Gastrocnemius medialis (tissue), 4 donors: Measurements from ENCODE around the gene TIAL1. TPM values are rescaled to one million over a fixed set of nuclear protein-coding genes. Genes with fewer than 3 reads are reported as not detected.

Source experiments
- ATAC-seq, 2 donors: fragments of 150-250 bp; one replicate each; pipeline ENCODE4 v1.9.1; 2016
- DNase-seq, 2 donors: peaks; one replicate each; pipeline ENCODE4 v3.0.0-alpha.2; 2019
- H3K27ac ChIP-seq, 4 donors: fragments of 200-600 bp; sonication (generic); 1 replicate in 1 of 4; 2 replicates in 3 of 4; pipeline ENCODE4 v1.5.1; 2016 to 2018; ENCODE audit warnings: mild to moderate bottlenecking in 2 of 4, moderate library complexity in 1 of 4
- H3K27me3 ChIP-seq, 3 donors: fragments of 200-600 bp; sonication (generic) in 2 of 3; 1 replicate in 1 of 3; 2 replicates in 2 of 3; pipeline versions ENCODE4 v1.5.1 to v1.6.0; 2016 to 2019; ENCODE audit warnings: mild to moderate bottlenecking in 1 of 3, moderate library complexity in 1 of 3
- H3K36me3 ChIP-seq, 2 donors: fragments of 200-600 bp; sonication (generic) in 1 of 2; one replicate each; pipeline ENCODE4 v1.5.1; 2017 to 2018
- H3K4me1 ChIP-seq, 2 donors: fragments of 200-600 bp; sonication (generic) in 1 of 2; one replicate each; pipeline ENCODE4 v1.5.1; 2016 to 2017; ENCODE audit warnings: mild to moderate bottlenecking in 2 of 2
- H3K4me3 ChIP-seq, 4 donors: fragments of 200-600 bp; sonication (generic) in 3 of 4; 1 replicate in 1 of 4; 2 replicates in 3 of 4; pipeline ENCODE4 v1.5.1; 2016 to 2019; ENCODE audit warnings: mild to moderate bottlenecking in 2 of 4
- H3K9me3 ChIP-seq, 3 donors: fragments of 200-600 bp; sonication (generic) in 2 of 3; 1 replicate in 1 of 3; 2 replicates in 2 of 3; pipeline ENCODE4 v1.5.1; 2016 to 2019
- POLR2A ChIP-seq, 2 donors: fragments of 450-650 bp; IDR thresholded peaks; one replicate each; pipeline ENCODE4 v1.6.1; 2017; ENCODE audit warnings: antibody characterized with exemption in 2 of 2, mild to moderate bottlenecking in 2 of 2, moderate library complexity in 2 of 2
- in situ Hi-C, 4 donors: fragments of 200-750 bp; cut with MboI; loops; one replicate each; pipeline versions ENCODE4 v1.15.0 to v1.8.0; 2017; ENCODE audit warnings: low sequenced_read_pairs in 4 of 4
- intact Hi-C: fragments of 100-400 bp; cut with DNase I; formaldehyde crosslinking; loops from one replicate; pipeline ENCODE4 v1.15.1; 2023; ENCODE audit warnings: low total_unique reads
- total RNA-seq, 4 donors: library from RNA; depleted of rRNA; stranded (reverse); fragments of >200 nt; gene quantifications; one replicate each; pipeline versions ENCODE4 v1.1.0 to v1.2.3, GENCODE V29; 2016
- TF ChIP-seq, protein P1 (sequence below), 5 experiments: fragments of 450-650 bp in 3 of 5; fragments of 200-600 bp in 2 of 5; sonication (generic) in 2 of 5; IDR thresholded peaks in 4 of 5; conservative IDR thresholded peaks in 1 of 5; 1 replicate in 4 of 5; 2 replicates in 1 of 5; pipeline ENCODE4 v1.5.1; 2016 to 2019; ENCODE audit warnings: antibody characterized with exemption in 5 of 5, mild to moderate bottlenecking in 3 of 5, moderate library complexity in 3 of 5

The TIAL1 gene
- total RNA-seq, 4 donors from 2014 or later: 50.5 to 81.5 (median 68.4) TPM

DNA sequence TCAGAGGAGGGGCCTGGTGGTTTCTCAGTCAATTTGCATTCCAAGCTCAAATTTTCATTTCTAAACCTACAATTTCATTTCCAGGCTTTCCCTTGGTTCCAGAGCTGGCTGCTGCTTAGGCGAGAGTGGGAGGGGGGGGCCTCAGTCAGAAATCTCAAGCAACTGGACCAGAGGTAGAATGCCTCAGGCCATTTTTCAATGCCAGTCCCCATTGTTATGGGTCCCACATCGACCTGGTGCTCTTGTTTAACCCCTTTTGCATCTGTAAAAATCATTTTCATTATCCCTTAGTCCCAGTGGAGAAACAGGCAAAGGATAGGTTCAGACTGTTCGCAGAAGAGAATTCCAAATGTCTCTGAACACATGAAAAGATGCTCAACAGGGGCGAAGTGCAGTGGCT, 40.9 kb upstream of the TIAL1 start:
- H3K27ac ChIP-seq: no peak overlapping the region
- no peaks in the 10 kb centered on the region for H3K9me3 ChIP-seq
- no peaks in the 10 kb centered on the region for H3K36me3 ChIP-seq
- in situ Hi-C loops: no loop called here
- no peak for DNase-seq
- no peaks in the 10 kb centered on the region for H3K27me3 ChIP-seq
- intact Hi-C loops: no loop called here
- TF ChIP-seq, protein P1, sequence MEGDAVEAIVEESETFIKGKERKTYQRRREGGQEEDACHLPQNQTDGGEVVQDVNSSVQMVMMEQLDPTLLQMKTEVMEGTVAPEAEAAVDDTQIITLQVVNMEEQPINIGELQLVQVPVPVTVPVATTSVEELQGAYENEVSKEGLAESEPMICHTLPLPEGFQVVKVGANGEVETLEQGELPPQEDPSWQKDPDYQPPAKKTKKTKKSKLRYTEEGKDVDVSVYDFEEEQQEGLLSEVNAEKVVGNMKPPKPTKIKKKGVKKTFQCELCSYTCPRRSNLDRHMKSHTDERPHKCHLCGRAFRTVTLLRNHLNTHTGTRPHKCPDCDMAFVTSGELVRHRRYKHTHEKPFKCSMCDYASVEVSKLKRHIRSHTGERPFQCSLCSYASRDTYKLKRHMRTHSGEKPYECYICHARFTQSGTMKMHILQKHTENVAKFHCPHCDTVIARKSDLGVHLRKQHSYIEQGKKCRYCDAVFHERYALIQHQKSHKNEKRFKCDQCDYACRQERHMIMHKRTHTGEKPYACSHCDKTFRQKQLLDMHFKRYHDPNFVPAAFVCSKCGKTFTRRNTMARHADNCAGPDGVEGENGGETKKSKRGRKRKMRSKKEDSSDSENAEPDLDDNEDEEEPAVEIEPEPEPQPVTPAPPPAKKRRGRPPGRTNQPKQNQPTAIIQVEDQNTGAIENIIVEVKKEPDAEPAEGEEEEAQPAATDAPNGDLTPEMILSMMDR (IDR thresholded peaks at IDR 0.05 in 4 of 5, conservative IDR thresholded peaks at IDR 0.05 in 1 of 5): no peak
- TF ChIP-seq POLR2A (IDR thresholded peaks at IDR 0.05): no peak
- H3K4me3 ChIP-seq: no peak overlapping the region
- no peaks in the 10 kb centered on the region for H3K4me1 ChIP-seq
- no peak for ATAC-seq

DNA sequence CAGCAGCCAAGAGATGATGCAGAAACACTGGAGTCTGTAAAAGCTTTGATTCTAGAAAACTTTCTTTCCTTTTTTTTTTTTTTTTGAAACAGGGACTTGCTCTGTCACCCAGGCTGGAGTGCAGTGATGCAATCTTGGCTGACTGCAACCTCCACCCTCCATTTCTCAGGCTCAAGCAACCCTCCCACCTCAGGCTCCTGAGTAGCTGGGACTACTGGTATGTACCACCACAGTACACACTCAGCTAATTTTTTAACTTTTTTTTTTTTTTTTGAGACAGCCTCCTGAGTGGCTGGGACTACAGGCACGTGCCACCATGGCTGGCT, 37.4 kb upstream of the TIAL1 start:
- Histone ChIP-seq H3K36me3 (no peaks in the 10 kb centered on the region), H3K27me3 (no peaks in the 10 kb centered on the region), H3K9me3 (no peaks in the 10 kb centered on the region), H3K4me1 (no peaks in the 10 kb centered on the region), H3K27ac (no peak overlapping the region), H3K4me3 (no peak overlapping the region)
- in situ Hi-C loops (no loop called here), intact Hi-C loops (no loop called here)
- DNase-seq (peak in 1 of 2 donors; percentile 33), ATAC-seq (no peak)
- TF ChIP-seq POLR2A (IDR thresholded peaks at IDR 0.05): no peak
- TF ChIP-seq, protein P1 (IDR thresholded peaks at IDR 0.05 in 4 of 5, conservative IDR thresholded peaks at IDR 0.05 in 1 of 5): no peak

GRCh38 chr10:119633538-119634218, 36.9 kb upstream of the TIAL1 start:
- Histone ChIP-seq H3K27ac (no peak overlapping the region), H3K4me1 (no peaks in the 10 kb centered on the region), H3K27me3 (no peaks in the 10 kb centered on the region), H3K4me3 (no peak overlapping the region), H3K36me3 (no peaks in the 10 kb centered on the region), H3K9me3 (no peaks in the 10 kb centered on the region)
- intact Hi-C loops (no loop called here), in situ Hi-C loops (no loop called here)
- no peak for ATAC-seq
- DNase-seq: no peak
- TF ChIP-seq POLR2A (IDR thresholded peaks at IDR 0.05): no peak
- TF ChIP-seq, protein P1 (IDR thresholded peaks at IDR 0.05 in 4 of 5, conservative IDR thresholded peaks at IDR 0.05 in 1 of 5): no peak

GRCh38 chr10:119630300-119630699, 33.5 kb upstream of the TIAL1 start:
- Histone ChIP-seq H3K4me3 (no peak overlapping the region), H3K27me3 (no peaks in the 10 kb centered on the region), H3K27ac (no peak overlapping the region), H3K36me3 (no peaks in the 10 kb centered on the region), H3K9me3 (no peaks in the 10 kb centered on the region), H3K4me1 (no peaks in the 10 kb centered on the region)
- in situ Hi-C loops (no loop called here), intact Hi-C loops (no loop called here)
- ATAC-seq (no peak), DNase-seq (no peak)
- TF ChIP-seq POLR2A (IDR thresholded peaks at IDR 0.05): no peak
- TF ChIP-seq, protein P1 (IDR thresholded peaks at IDR 0.05 in 4 of 5, conservative IDR thresholded peaks at IDR 0.05 in 1 of 5): no peak
